HepG2 (cell line): ENCODE measurements around the gene CISD3. TPM values are rescaled to one million over a fixed set of nuclear protein-coding genes. Genes with fewer than 3 reads are reported as not detected.
A peak's percentile ranks its signal among the peaks of the same experiment; 100 is the strongest.

Experiments
- GABPB1 ChIP-seq: IDR thresholded peaks from 2 replicates; pipeline ENCODE4 v1.6.1; 2016; ENCODE audit warnings: mild to moderate bottlenecking, missing genetic modification reagents, moderate library complexity, missing compliant biosample characterization
- JUN ChIP-seq: sonication (generic); formaldehyde crosslinking; IDR thresholded peaks from 2 replicates; pipeline ENCODE4 v1.4.0; 2020; ENCODE audit warnings: mild to moderate bottlenecking, missing genetic modification reagents
- KLF6 ChIP-seq: IDR thresholded peaks from 2 replicates; pipeline ENCODE4 v1.8.0; 2016; ENCODE audit warnings: missing biosample characterization, missing genetic modification reagents
- MTF2 ChIP-seq: sonication (generic); formaldehyde crosslinking; IDR thresholded peaks from 2 replicates; pipeline ENCODE4 v1.5.0; 2020; ENCODE audit warnings: missing genetic modification reagents, borderline replicate concordance
- PCBP2 ChIP-seq: fragments of 200-400 bp; formaldehyde crosslinking; optimal IDR thresholded peaks from 2 replicates; pipeline ENCODE3; 2018; ENCODE audit warnings: low read length, low read depth; ENCODE audit not compliant: poor library complexity, severe bottlenecking
- REST ChIP-seq, 2 experiments: IDR thresholded peaks; 2 replicates each; pipeline ENCODE4 v1.6.1; 2011 to 2012; ENCODE audit warnings: low read length in 2 of 2, borderline replicate concordance in 1 of 2, low read depth in 1 of 2, mild to moderate bottlenecking in 1 of 2, moderate library complexity in 1 of 2
- RORA ChIP-seq: sonication (generic); formaldehyde crosslinking; IDR thresholded peaks from 2 replicates; pipeline ENCODE4 v1.5.0; 2020; ENCODE audit warnings: mild to moderate bottlenecking, missing genetic modification reagents, moderate library complexity
- WIZ ChIP-seq: sonication (generic); formaldehyde crosslinking; IDR thresholded peaks from 2 replicates; pipeline ENCODE4 v1.5.1; 2020; ENCODE audit warnings: mild to moderate bottlenecking, missing genetic modification reagents
- ZBTB1 ChIP-seq: sonication (generic); formaldehyde crosslinking; IDR thresholded peaks from 2 replicates; pipeline ENCODE4 v1.4.0; 2020; ENCODE audit warnings: missing genetic modification reagents, borderline replicate concordance
- ZNF234 ChIP-seq: sonication (generic); formaldehyde crosslinking; conservative IDR thresholded peaks from 2 replicates; pipeline ENCODE4 v1.5.1; 2020; ENCODE audit warnings: mild to moderate bottlenecking, missing genetic modification reagents
- ZNF597 ChIP-seq: sonication (generic); formaldehyde crosslinking; IDR thresholded peaks from 2 replicates; pipeline ENCODE4 v1.5.0; 2020; ENCODE audit warnings: missing genetic modification reagents
- polyA plus RNA-seq, 8 experiments: library from polyadenylated mRNA; depleted of rRNA in 3 of 8; stranded (reverse) in 7 of 8; unstranded in 1 of 8; fragments of >200 nt; fragmentation: Illumina TruSeq in 4 of 8; extraction: Trizol in 4 of 8; gene quantifications; 2 replicates each; pipeline versions ENCODE4 v1.2.1 to v1.2.3, GENCODE V29; 2011 to 2016; ENCODE audit warnings: low read depth in 4 of 8, missing spikeins in 1 of 8, mixed read lengths in 1 of 8; ENCODE audit not compliant: insufficient read depth in 1 of 8
- total RNA-seq, 5 experiments: library from RNA; depleted of rRNA; stranded (reverse); fragments of >200 nt; fragmentation: Illumina TruSeq; extraction: Trizol; gene quantifications; 2 replicates each; pipeline ENCODE4 v1.2.3, GENCODE V29; 2016; ENCODE audit warnings: low read depth in 1 of 5
- TF ChIP-seq, protein P1 (sequence below): sonication (generic); formaldehyde crosslinking; IDR thresholded peaks from 2 replicates; pipeline ENCODE4 v1.8.1; 2023; ENCODE audit warnings: missing genetic modification reagents, inconsistent platforms, borderline replicate concordance
- TF ChIP-seq, protein P2 (sequence below): sonication (generic); formaldehyde crosslinking; IDR thresholded peaks from 2 replicates; pipeline ENCODE4 v1.5.1; 2020; ENCODE audit warnings: mild to moderate bottlenecking, missing genetic modification reagents, borderline replicate concordance
- TF ChIP-seq, protein P3 (sequence below): sonication (generic); formaldehyde crosslinking; IDR thresholded peaks from 2 replicates; pipeline ENCODE4 v1.5.0; 2020; ENCODE audit warnings: missing genetic modification reagents

Gene CISD3
- total and polyA plus RNA-seq, 2 of the 13 experiments (the other 11 are each of a cell fraction or from before 2014, with no cell fraction given): 30.0 to 34.1 TPM

DNA sequence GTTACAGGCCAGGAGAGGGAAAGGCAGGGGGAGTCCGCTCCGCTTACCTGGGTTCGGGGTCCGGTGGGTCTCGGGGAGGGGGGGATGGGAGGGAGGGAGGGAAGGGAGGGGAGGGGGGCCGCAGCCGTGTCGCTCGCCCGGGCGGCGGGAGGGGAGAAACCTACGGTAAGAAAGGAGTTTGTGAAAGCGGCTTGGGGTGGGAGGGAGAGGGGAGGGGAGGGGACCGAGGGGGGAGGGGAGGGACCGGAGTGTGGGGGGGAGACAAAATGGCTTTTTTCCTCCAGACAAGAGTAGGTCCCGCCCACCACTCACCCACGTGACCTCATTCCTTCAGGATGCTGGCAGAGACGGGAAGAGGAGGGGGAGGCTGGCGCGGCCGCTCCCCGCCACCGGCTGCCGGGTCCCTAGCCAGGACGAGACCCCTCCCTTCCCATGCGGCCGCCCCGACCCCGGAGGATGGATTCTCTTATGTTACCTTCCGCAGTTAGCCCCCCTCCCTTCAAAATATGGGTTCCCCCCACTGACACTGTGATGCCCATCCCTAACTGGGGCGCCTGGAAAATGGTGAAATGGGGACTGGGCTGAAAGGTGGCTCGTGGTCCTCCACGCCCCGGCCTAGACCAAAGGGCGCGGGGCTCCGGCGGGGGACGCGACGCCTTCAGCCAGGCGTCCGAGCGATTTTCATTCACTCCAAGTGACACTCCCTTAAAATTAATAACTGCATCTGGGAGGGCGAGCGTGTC, 18.2 kb downstream of the CISD3 start, which contains the start of gene PCGF2 (continued):
- no peak for TF ChIP-seq REST (IDR thresholded peaks at IDR 0.05; ENCODE audit: borderline replicate concordance in 1 of 2, low read depth in 1 of 2, low read length in 2 of 2)
- no peak for TF ChIP-seq WIZ
- no peak; the same call in 1 of the 2 replicates for TF ChIP-seq ZNF234 (CRISPR knock-in tag)
- no peak for TF ChIP-seq JUN
- TF ChIP-seq ZBTB1 (CRISPR knock-in tag): no peak
- no peak; the same call in 1 of the 2 replicates for TF ChIP-seq GABPB1 (CRISPR knock-in tag)
- peak; percentile 46 for TF ChIP-seq PCBP2
- TF ChIP-seq, protein P1, sequence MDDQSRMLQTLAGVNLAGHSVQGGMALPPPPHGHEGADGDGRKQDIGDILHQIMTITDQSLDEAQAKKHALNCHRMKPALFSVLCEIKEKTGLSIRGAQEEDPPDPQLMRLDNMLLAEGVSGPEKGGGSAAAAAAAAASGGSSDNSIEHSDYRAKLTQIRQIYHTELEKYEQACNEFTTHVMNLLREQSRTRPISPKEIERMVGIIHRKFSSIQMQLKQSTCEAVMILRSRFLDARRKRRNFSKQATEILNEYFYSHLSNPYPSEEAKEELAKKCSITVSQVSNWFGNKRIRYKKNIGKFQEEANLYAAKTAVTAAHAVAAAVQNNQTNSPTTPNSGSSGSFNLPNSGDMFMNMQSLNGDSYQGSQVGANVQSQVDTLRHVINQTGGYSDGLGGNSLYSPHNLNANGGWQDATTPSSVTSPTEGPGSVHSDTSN (CRISPR knock-in tag): no peak
- TF ChIP-seq, protein P2, sequence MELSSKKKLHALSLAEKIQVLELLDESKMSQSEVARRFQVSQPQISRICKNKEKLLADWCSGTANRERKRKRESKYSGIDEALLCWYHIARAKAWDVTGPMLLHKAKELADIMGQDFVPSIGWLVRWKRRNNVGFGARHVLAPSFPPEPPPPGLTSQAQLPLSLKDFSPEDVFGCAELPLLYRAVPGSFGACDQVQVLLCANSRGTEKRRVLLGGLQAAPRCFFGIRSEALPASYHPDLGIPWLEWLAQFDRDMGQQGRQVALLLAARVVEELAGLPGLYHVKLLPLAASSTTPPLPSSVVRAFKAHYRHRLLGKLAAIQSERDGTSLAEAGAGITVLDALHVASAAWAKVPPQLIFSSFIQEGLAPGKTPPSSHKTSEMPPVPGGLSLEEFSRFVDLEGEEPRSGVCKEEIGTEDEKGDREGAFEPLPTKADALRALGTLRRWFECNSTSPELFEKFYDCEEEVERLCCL: no peak
- TF ChIP-seq MTF2 (CRISPR knock-in tag): 0 out of 2 replicates have a peak, but pooled peaks have one; percentile 15
- TF ChIP-seq ZNF597 (CRISPR knock-in tag): no peak
- TF ChIP-seq RORA (CRISPR knock-in tag): no peak
- TF ChIP-seq, protein P3, sequence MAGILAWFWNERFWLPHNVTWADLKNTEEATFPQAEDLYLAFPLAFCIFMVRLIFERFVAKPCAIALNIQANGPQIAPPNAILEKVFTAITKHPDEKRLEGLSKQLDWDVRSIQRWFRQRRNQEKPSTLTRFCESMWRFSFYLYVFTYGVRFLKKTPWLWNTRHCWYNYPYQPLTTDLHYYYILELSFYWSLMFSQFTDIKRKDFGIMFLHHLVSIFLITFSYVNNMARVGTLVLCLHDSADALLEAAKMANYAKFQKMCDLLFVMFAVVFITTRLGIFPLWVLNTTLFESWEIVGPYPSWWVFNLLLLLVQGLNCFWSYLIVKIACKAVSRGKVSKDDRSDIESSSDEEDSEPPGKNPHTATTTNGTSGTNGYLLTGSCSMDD (CRISPR knock-in tag): no peak
- TF ChIP-seq KLF6: 0 out of 2 replicates have a peak, but pooled peaks have one; percentile 62
